ENCODE data around the gene BRINP3. TPM values are rescaled to one million over a fixed set of nuclear protein-coding genes. Genes with fewer than 3 reads are reported as not detected.

BRINP3 gene
- total and polyA plus RNA-seq, 2 of the 13 experiments (the other 11 are each of a cell fraction or from before 2014, with no cell fraction given), result not detected

GRCh38 chr1:190439447-190439846 lies 38.2 kb downstream of the BRINP3 start:
- DNase-seq (ENCODE audit: low spot score) (no peak), FAIRE-seq (no peak), ATAC-seq (no peak)
- in situ Hi-C loops (cut with HindIII; ENCODE audit: extremely low pct_ligation_motif_present, low pct_unique_long_range_greater_than_20kb), result no loop called here
- no peak overlapping the region for H2AFZ ChIP-seq (ENCODE audit: low read length)
- H3K27me3 ChIP-seq (ENCODE audit: control insufficient read depth in 1 of 2, insufficient read depth in 2 of 2, low read length in 2 of 2), result no peaks in the 10 kb centered on the region
- no peak overlapping the region for H3K27ac ChIP-seq (ENCODE audit: extremely low read length, insufficient read depth, low read length)
- H3K9ac ChIP-seq (ENCODE audit: insufficient read depth, low read depth, low read length), result no peak overlapping the region
- H3K4me3 ChIP-seq (replicated peaks in 1 of 3; ENCODE audit: insufficient read depth in 1 of 3, low read depth in 2 of 3, low read length in 3 of 3), result no peak overlapping the region
- 2% methylated on average over 2 of the region's 2 CpGs for WGBS (ENCODE audit: low lambda C conversion rate)
- no peaks in the 10 kb centered on the region for H3K79me2 ChIP-seq (ENCODE audit: insufficient read depth, low read length)
- intact Hi-C loops (cut with micrococcal nuclease; ENCODE audit: unreplicated experiment), result loop anchor here (5.0 kb wide), 1 partner anchor 1012 kb away; no protein-coding TSS in a partner anchor
- TF ChIP-seq, protein P1, sequence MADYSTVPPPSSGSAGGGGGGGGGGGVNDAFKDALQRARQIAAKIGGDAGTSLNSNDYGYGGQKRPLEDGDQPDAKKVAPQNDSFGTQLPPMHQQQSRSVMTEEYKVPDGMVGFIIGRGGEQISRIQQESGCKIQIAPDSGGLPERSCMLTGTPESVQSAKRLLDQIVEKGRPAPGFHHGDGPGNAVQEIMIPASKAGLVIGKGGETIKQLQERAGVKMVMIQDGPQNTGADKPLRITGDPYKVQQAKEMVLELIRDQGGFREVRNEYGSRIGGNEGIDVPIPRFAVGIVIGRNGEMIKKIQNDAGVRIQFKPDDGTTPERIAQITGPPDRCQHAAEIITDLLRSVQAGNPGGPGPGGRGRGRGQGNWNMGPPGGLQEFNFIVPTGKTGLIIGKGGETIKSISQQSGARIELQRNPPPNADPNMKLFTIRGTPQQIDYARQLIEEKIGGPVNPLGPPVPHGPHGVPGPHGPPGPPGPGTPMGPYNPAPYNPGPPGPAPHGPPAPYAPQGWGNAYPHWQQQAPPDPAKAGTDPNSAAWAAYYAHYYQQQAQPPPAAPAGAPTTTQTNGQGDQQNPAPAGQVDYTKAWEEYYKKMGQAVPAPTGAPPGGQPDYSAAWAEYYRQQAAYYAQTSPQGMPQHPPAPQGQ (CRISPR knock-in tag; IDR thresholded peaks at IDR 0.05; ENCODE audit: borderline replicate concordance), result no peak
- TF ChIP-seq ZBTB1 (CRISPR knock-in tag; IDR thresholded peaks at IDR 0.05; ENCODE audit: borderline replicate concordance), result no peak
- TF ChIP-seq CCAR2 (optimal IDR thresholded peaks at IDR 0.05; ENCODE audit: low read depth, low read length), result no peak
- TF ChIP-seq GLI4 (CRISPR knock-in tag; IDR thresholded peaks at IDR 0.05; ENCODE audit: borderline replicate concordance), result no peak
- no peak for TF ChIP-seq TRAFD1 (CRISPR knock-in tag; IDR thresholded peaks at IDR 0.05; ENCODE audit: borderline replicate concordance)
- TF ChIP-seq ZNF317 (CRISPR knock-in tag; IDR thresholded peaks at IDR 0.05), result no peak
- no peak for TF ChIP-seq ZNF646 (CRISPR knock-in tag; IDR thresholded peaks at IDR 0.05)
- TF ChIP-seq, protein P2, sequence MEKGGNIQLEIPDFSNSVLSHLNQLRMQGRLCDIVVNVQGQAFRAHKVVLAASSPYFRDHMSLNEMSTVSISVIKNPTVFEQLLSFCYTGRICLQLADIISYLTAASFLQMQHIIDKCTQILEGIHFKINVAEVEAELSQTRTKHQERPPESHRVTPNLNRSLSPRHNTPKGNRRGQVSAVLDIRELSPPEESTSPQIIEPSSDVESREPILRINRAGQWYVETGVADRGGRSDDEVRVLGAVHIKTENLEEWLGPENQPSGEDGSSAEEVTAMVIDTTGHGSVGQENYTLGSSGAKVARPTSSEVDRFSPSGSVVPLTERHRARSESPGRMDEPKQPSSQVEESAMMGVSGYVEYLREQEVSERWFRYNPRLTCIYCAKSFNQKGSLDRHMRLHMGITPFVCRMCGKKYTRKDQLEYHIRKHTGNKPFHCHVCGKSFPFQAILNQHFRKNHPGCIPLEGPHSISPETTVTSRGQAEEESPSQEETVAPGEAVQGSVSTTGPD (CRISPR knock-in tag; IDR thresholded peaks at IDR 0.05), result no peak
- TF ChIP-seq MXI1 (IDR thresholded peaks at IDR 0.05; ENCODE audit: borderline replicate concordance, low read depth, low read length), result no peak
- no peak for TF ChIP-seq AHR (CRISPR knock-in tag; IDR thresholded peaks at IDR 0.05)
- TF ChIP-seq POGZ (CRISPR knock-in tag; IDR thresholded peaks at IDR 0.05), result no peak
- TF ChIP-seq KLF13 (CRISPR knock-in tag; IDR thresholded peaks at IDR 0.05), result no peak
- BruUV-seq (replicated peaks), result no TSS peak
- POLR2A ChIA-PET, result no interaction called here
- CTCF ChIA-PET (ENCODE audit: low intra/inter-chr PET ratio, low total read pairs), result no interaction called here
- no peak overlapping the region for H3K4me2 ChIP-seq (ENCODE audit: low read depth, low read length)
- H3K9me3 ChIP-seq (ENCODE audit: low read length), result no peaks in the 10 kb centered on the region
- H3K4me1 ChIP-seq (ENCODE audit: insufficient read depth, low read length), result no peaks in the 10 kb centered on the region
- no peaks in the 10 kb centered on the region for H3K36me3 ChIP-seq (replicated peaks in 1 of 2; ENCODE audit: control insufficient read depth in 1 of 2, insufficient read depth in 2 of 2, low read length in 2 of 2)
- H4K20me1 ChIP-seq (ENCODE audit: insufficient read depth, low read length), result no peaks in the 10 kb centered on the region
